K562 (cell line): ENCODE results near the gene ETHE1. TPM values are rescaled to one million over a fixed set of nuclear protein-coding genes. Genes with fewer than 3 reads are reported as not detected.

Experiments used
- polyA plus RNA-seq, 8 experiments: library from polyadenylated mRNA; depleted of rRNA in 4 of 8; stranded (reverse) in 5 of 8; unstranded in 3 of 8; fragments of >200 nt; fragmentation: Nextera tagmentation in 2 of 8; fragmentation: Illumina TruSeq in 1 of 8; extraction: Ambion mirVana in 2 of 8; extraction: Trizol in 1 of 8; gene quantifications; 2 replicates each; pipeline versions ENCODE4 v1.2.1 to v1.2.3, GENCODE V29; 2011 to 2014; ENCODE audit warnings: inconsistent platforms in 1 of 8, missing spikeins in 1 of 8
- total RNA-seq, 7 experiments: library from RNA; depleted of rRNA in 6 of 7; stranded (reverse); fragments of >200 nt in 6 of 7; fragmentation: Illumina TruSeq in 2 of 7; extraction: Trizol in 2 of 7; gene quantifications; 2 replicates each; pipeline versions ENCODE4 v1.2.1 to v1.2.3, GENCODE V29; 2011 to 2021; ENCODE audit warnings: low replicate concordance in 1 of 7

ETHE1 gene
- total and polyA plus RNA-seq, 9 of the 15 experiments (the other 6 are each of a cell fraction or from before 2014, with no cell fraction given), result 2.9 to 21.0 (median 10.2) TPM

Other genes with a start within 250 kb of the ETHE1 start
Only the 7 nearest of the 15 such genes appear.
- gene LYPD3, start 61.6 kb downstream of the ETHE1 start, total RNA-seq (2014; rRNA removed), result 0.18 and 0.20 TPM in 2 replicates
- gene LYPD3, start 61.6 kb downstream of the ETHE1 start, total RNA-seq (2014; rRNA removed; fragmentation: Illumina TruSeq; extraction: Trizol), result not detected in 2 replicates
- 0.22 TPM in 1 of 2 replicates, not detected in the other for gene LYPD3, start 61.6 kb downstream of the ETHE1 start, total RNA-seq (2015; rRNA removed; fragmentation: Illumina TruSeq; extraction: Trizol)
- gene LYPD3, start 61.6 kb downstream of the ETHE1 start, total RNA-seq (2021), result 0.31 and 0.33 TPM in 2 replicates
- gene LYPD3, start 61.6 kb downstream of the ETHE1 start, polyA plus RNA-seq (2011; rRNA removed), result 0.28 and 0.64 TPM in 2 replicates
- gene LYPD3, start 61.6 kb downstream of the ETHE1 start, polyA plus RNA-seq (2014; fragmentation: Illumina TruSeq; extraction: Trizol), result 0.26 and 0.27 TPM in 2 replicates
- gene LYPD3, start 61.6 kb downstream of the ETHE1 start, polyA plus RNA-seq (2014; fragmentation: Nextera tagmentation; extraction: Ambion mirVana), result under 1 TPM; 0.04 to 0.06 TPM
- gene LYPD3, start 61.6 kb downstream of the ETHE1 start, polyA plus RNA-seq (2014; rRNA removed), result 0.17 and 0.19 TPM in 2 replicates
- 23.5 and 28.0 TPM in 2 replicates for gene PHLDB3, start 22.5 kb downstream of the ETHE1 start, total RNA-seq (2014; rRNA removed)
- 1.1 and 1.6 TPM in 2 replicates for gene PHLDB3, start 22.5 kb downstream of the ETHE1 start, total RNA-seq (2014; rRNA removed; fragmentation: Illumina TruSeq; extraction: Trizol)
- 5.4 and 6.4 TPM in 2 replicates for gene PHLDB3, start 22.5 kb downstream of the ETHE1 start, total RNA-seq (2015; rRNA removed; fragmentation: Illumina TruSeq; extraction: Trizol)
- gene PHLDB3, start 22.5 kb downstream of the ETHE1 start, total RNA-seq (2021), result 11.8 and 12.7 TPM in 2 replicates
- gene PHLDB3, start 22.5 kb downstream of the ETHE1 start, polyA plus RNA-seq (2011; rRNA removed), result 3.5 and 6.1 TPM in 2 replicates
- 3.9 and 6.7 TPM in 2 replicates for gene PHLDB3, start 22.5 kb downstream of the ETHE1 start, polyA plus RNA-seq (2014; fragmentation: Illumina TruSeq; extraction: Trizol)
- under 1 TPM; 0.04 to 0.06 TPM for gene PHLDB3, start 22.5 kb downstream of the ETHE1 start, polyA plus RNA-seq (2014; fragmentation: Nextera tagmentation; extraction: Ambion mirVana)
- gene PHLDB3, start 22.5 kb downstream of the ETHE1 start, polyA plus RNA-seq (2014; rRNA removed), result 5.2 and 11.4 TPM in 2 replicates
- gene ZNF575, start 6.0 kb upstream of the ETHE1 start, total RNA-seq (2014; rRNA removed), result 0.32 and 0.37 TPM in 2 replicates
- not detected in 2 replicates for gene ZNF575, start 6.0 kb upstream of the ETHE1 start, total RNA-seq (2014; rRNA removed; fragmentation: Illumina TruSeq; extraction: Trizol)
- not detected in 2 replicates for gene ZNF575, start 6.0 kb upstream of the ETHE1 start, total RNA-seq (2015; rRNA removed; fragmentation: Illumina TruSeq; extraction: Trizol)
- gene ZNF575, start 6.0 kb upstream of the ETHE1 start, total RNA-seq (2021), result 0.20 and 0.72 TPM in 2 replicates
- 0.03 TPM in 1 of 2 replicates, not detected in the other for gene ZNF575, start 6.0 kb upstream of the ETHE1 start, polyA plus RNA-seq (2011; rRNA removed)
- not detected in 2 replicates for gene ZNF575, start 6.0 kb upstream of the ETHE1 start, polyA plus RNA-seq (2014; fragmentation: Illumina TruSeq; extraction: Trizol)
- not detected for gene ZNF575, start 6.0 kb upstream of the ETHE1 start, polyA plus RNA-seq (2014; fragmentation: Nextera tagmentation; extraction: Ambion mirVana)
- gene ZNF575, start 6.0 kb upstream of the ETHE1 start, polyA plus RNA-seq (2014; rRNA removed), result 0.98 and 1.4 TPM in 2 replicates
- 31.5 and 40.2 TPM in 2 replicates for gene XRCC1, start 48.3 kb upstream of the ETHE1 start, total RNA-seq (2014; rRNA removed)
- gene XRCC1, start 48.3 kb upstream of the ETHE1 start, total RNA-seq (2014; rRNA removed; fragmentation: Illumina TruSeq; extraction: Trizol), result 10.4 and 13.7 TPM in 2 replicates
- gene XRCC1, start 48.3 kb upstream of the ETHE1 start, total RNA-seq (2015; rRNA removed; fragmentation: Illumina TruSeq; extraction: Trizol), result 24.4 and 24.9 TPM in 2 replicates
- gene XRCC1, start 48.3 kb upstream of the ETHE1 start, total RNA-seq (2021), result 24.9 and 27.9 TPM in 2 replicates
- gene XRCC1, start 48.3 kb upstream of the ETHE1 start, polyA plus RNA-seq (2011; rRNA removed), result 21.8 and 23.3 TPM in 2 replicates
- 36.9 and 37.0 TPM in 2 replicates for gene XRCC1, start 48.3 kb upstream of the ETHE1 start, polyA plus RNA-seq (2014; fragmentation: Illumina TruSeq; extraction: Trizol)
- gene XRCC1, start 48.3 kb upstream of the ETHE1 start, polyA plus RNA-seq (2014; fragmentation: Nextera tagmentation; extraction: Ambion mirVana), result 1 to 10 TPM; 1.5 to 5.2 TPM
- 33.8 and 34.9 TPM in 2 replicates for gene XRCC1, start 48.3 kb upstream of the ETHE1 start, polyA plus RNA-seq (2014; rRNA removed)
- gene PINLYP, start 48.6 kb upstream of the ETHE1 start, total RNA-seq (2014; rRNA removed), result 1.1 TPM in 2 replicates
- 1.1 and 1.7 TPM in 2 replicates for gene PINLYP, start 48.6 kb upstream of the ETHE1 start, total RNA-seq (2014; rRNA removed; fragmentation: Illumina TruSeq; extraction: Trizol)
- gene PINLYP, start 48.6 kb upstream of the ETHE1 start, total RNA-seq (2015; rRNA removed; fragmentation: Illumina TruSeq; extraction: Trizol), result 2.2 and 2.7 TPM in 2 replicates
- gene PINLYP, start 48.6 kb upstream of the ETHE1 start, total RNA-seq (2021), result 1.00 and 2.4 TPM in 2 replicates
- 1.0 and 1.5 TPM in 2 replicates for gene PINLYP, start 48.6 kb upstream of the ETHE1 start, polyA plus RNA-seq (2011; rRNA removed)
- 2.8 and 4.7 TPM in 2 replicates for gene PINLYP, start 48.6 kb upstream of the ETHE1 start, polyA plus RNA-seq (2014; fragmentation: Illumina TruSeq; extraction: Trizol)
- gene PINLYP, start 48.6 kb upstream of the ETHE1 start, polyA plus RNA-seq (2014; fragmentation: Nextera tagmentation; extraction: Ambion mirVana), result 1 to 10 TPM; 4.6 to 6.0 TPM
- gene PINLYP, start 48.6 kb upstream of the ETHE1 start, polyA plus RNA-seq (2014; rRNA removed), result 6.7 and 8.0 TPM in 2 replicates
- gene IRGQ, start 68.9 kb upstream of the ETHE1 start, total RNA-seq (2014; rRNA removed), result 5.3 and 7.3 TPM in 2 replicates
- 8.8 and 9.6 TPM in 2 replicates for gene IRGQ, start 68.9 kb upstream of the ETHE1 start, total RNA-seq (2014; rRNA removed; fragmentation: Illumina TruSeq; extraction: Trizol)
- 7.8 and 7.9 TPM in 2 replicates for gene IRGQ, start 68.9 kb upstream of the ETHE1 start, total RNA-seq (2015; rRNA removed; fragmentation: Illumina TruSeq; extraction: Trizol)
- 16.8 and 19.2 TPM in 2 replicates for gene IRGQ, start 68.9 kb upstream of the ETHE1 start, total RNA-seq (2021)
- gene IRGQ, start 68.9 kb upstream of the ETHE1 start, polyA plus RNA-seq (2011; rRNA removed), result 8.3 and 11.2 TPM in 2 replicates
- 3.4 and 5.1 TPM in 2 replicates for gene IRGQ, start 68.9 kb upstream of the ETHE1 start, polyA plus RNA-seq (2014; fragmentation: Illumina TruSeq; extraction: Trizol)
- 10 to 100 TPM in 1 of 2 experiments, 1 to 10 TPM in 1; 3.5 to 11.2 TPM for gene IRGQ, start 68.9 kb upstream of the ETHE1 start, polyA plus RNA-seq (2014; fragmentation: Nextera tagmentation; extraction: Ambion mirVana)
- gene IRGQ, start 68.9 kb upstream of the ETHE1 start, polyA plus RNA-seq (2014; rRNA removed), result 6.2 and 6.6 TPM in 2 replicates
- gene ZNF576, start 69.4 kb upstream of the ETHE1 start, total RNA-seq (2014; rRNA removed), result 7.1 and 16.2 TPM in 2 replicates
- 5.6 and 6.8 TPM in 2 replicates for gene ZNF576, start 69.4 kb upstream of the ETHE1 start, total RNA-seq (2014; rRNA removed; fragmentation: Illumina TruSeq; extraction: Trizol)
- 8.8 and 9.9 TPM in 2 replicates for gene ZNF576, start 69.4 kb upstream of the ETHE1 start, total RNA-seq (2015; rRNA removed; fragmentation: Illumina TruSeq; extraction: Trizol)
- 14.2 and 18.2 TPM in 2 replicates for gene ZNF576, start 69.4 kb upstream of the ETHE1 start, total RNA-seq (2021)
- 7.3 and 9.7 TPM in 2 replicates for gene ZNF576, start 69.4 kb upstream of the ETHE1 start, polyA plus RNA-seq (2011; rRNA removed)
- 12.5 and 12.7 TPM in 2 replicates for gene ZNF576, start 69.4 kb upstream of the ETHE1 start, polyA plus RNA-seq (2014; fragmentation: Illumina TruSeq; extraction: Trizol)
- gene ZNF576, start 69.4 kb upstream of the ETHE1 start, polyA plus RNA-seq (2014; fragmentation: Nextera tagmentation; extraction: Ambion mirVana), result 10 to 100 TPM; 12.2 to 18.2 TPM
- 12.8 and 17.4 TPM in 2 replicates for gene ZNF576, start 69.4 kb upstream of the ETHE1 start, polyA plus RNA-seq (2014; rRNA removed)